PC-3 (cell line): ENCODE results near the gene C10orf95.

ENCODE experiments used
- CTCF ChIP-seq: fragments of 300-600 bp; sonication (generic); conservative IDR thresholded peaks from 2 replicates; pipeline ENCODE4 v1.5.1; 2017; ENCODE audit warnings: antibody characterized with exemption, low read depth, mild to moderate bottlenecking, low read length
- EZH2phosphoT487 ChIP-seq: fragments of 300-600 bp; sonication (generic); IDR thresholded peaks from 2 replicates; pipeline ENCODE4 v1.6.1; 2018; ENCODE audit warnings: mild to moderate bottlenecking, antibody characterized with exemption, low read length, borderline replicate concordance

GRCh38 chr10:102461187-102462054 is 10.1 kb upstream of the C10orf95 start:
- no peak for TF ChIP-seq CTCF
- no peak for TF ChIP-seq EZH2phosphoT487
